HG02885 (cell line): ENCODE data around the gene STX1B.
"Not testable (repeated sequence)": the region's sequence is repeated elsewhere in the genome, so short reads cannot be mapped to it uniquely, and the experiment has no call there.

ENCODE experiments used
- ATAC-seq: cut with Tn5 transposase; IDR thresholded peaks from one replicate; pipeline ENCODE4 v1.9.1; 2021; ENCODE audit warnings: mild to moderate bottlenecking; ENCODE audit not compliant: unreplicated experiment, poor library complexity

The STX1B gene

GRCh38 chr16:30956601-30957455, 53.6 kb downstream of the STX1B start:
- peak; percentile 53 for ATAC-seq

GRCh38 chr16:30954993-30955392, 55.4 kb downstream of the STX1B start:
- no peak for ATAC-seq

- ATAC-seq = no peak
Observed at GRCh38 chr16:30953511-30954124, 56.8 kb downstream of the STX1B start.

GRCh38 chr16:30953111-30953510, 57.3 kb downstream of the STX1B start:
- ATAC-seq = no peak

- no peak for ATAC-seq
Observed at GRCh38 chr16:30951750-30952149, 58.7 kb downstream of the STX1B start.

- no peak for ATAC-seq
Observed at GRCh38 chr16:30951193-30951592, 59.2 kb downstream of the STX1B start.

- no peak for ATAC-seq
Observed at GRCh38 chr16:30950516-30951065, 59.8 kb downstream of the STX1B start.

GRCh38 chr16:30949650-30950515, 60.6 kb downstream of the STX1B start:
- ATAC-seq = peak; percentile 47

GRCh38 chr16:30948667-30949649, 61.5 kb downstream of the STX1B start, which contains the start of gene ORAI3:
Gene ORAI3 (plus strand): TSS chr16:30949068. CDS start chr16:30949290, 222 bp downstream.
- peak; percentile 68 for ATAC-seq

GRCh38 chr16:30947859-30948666, 62.4 kb downstream of the STX1B start:
- peak; percentile 4 for ATAC-seq

GRCh38 chr16:30947541-30947858, 62.9 kb downstream of the STX1B start:
- ATAC-seq = no peak

- ATAC-seq = no peak
Observed at GRCh38 chr16:30946671-30947540, 63.5 kb downstream of the STX1B start.

- no peak for ATAC-seq
Observed at GRCh38 chr16:30944352-30944751, 66.1 kb downstream of the STX1B start.

- ATAC-seq = no peak
Observed at GRCh38 chr16:30942426-30942806, 68.0 kb downstream of the STX1B start.

- peak; percentile 95 for ATAC-seq
Observed at GRCh38 chr16:30941600-30942425, 68.6 kb downstream of the STX1B start.

- ATAC-seq = not testable (repeated sequence)
Observed at GRCh38 chr16:30939571-30939970, 70.9 kb downstream of the STX1B start.
